ENCODE measurements around the gene CTU1.

CTU1 gene

GRCh38 chr19:51131780-51132680 is 23.8 kb upstream of the CTU1 start:
- DNase-seq, result peak in 1 of 2 experiments; percentile 47

GRCh38 chr19:51129716-51130115 is 21.5 kb upstream of the CTU1 start:
- no peak for DNase-seq

GRCh38 chr19:51128227-51128626 is 20.0 kb upstream of the CTU1 start:
- no peak for DNase-seq

GRCh38 chr19:51127755-51128154 is 19.5 kb upstream of the CTU1 start:
- no peak for DNase-seq

GRCh38 chr19:51127032-51127431 is 18.8 kb upstream of the CTU1 start:
- DNase-seq, result no peak

GRCh38 chr19:51125421-51126075 is 17.3 kb upstream of the CTU1 start:
- DNase-seq, result no peak

- DNase-seq, result no peak
These were observed 16.5 kb upstream of the CTU1 start, which contains the start of gene SIGLEC9 for GRCh38 chr19:51124729-51125128. Gene SIGLEC9, plus strand, starts transcription at chr19:51124906. Its CDS starts 69 bp downstream, at chr19:51124975.

- DNase-seq, result no peak
These were observed 16.0 kb upstream of the CTU1 start for GRCh38 chr19:51124216-51124615.

- DNase-seq, result no peak
These were observed 15.6 kb upstream of the CTU1 start for GRCh38 chr19:51123802-51124201.

- DNase-seq, result no peak
These were observed 15.2 kb upstream of the CTU1 start for GRCh38 chr19:51123381-51123800.

GRCh38 chr19:51122112-51122981 is 14.1 kb upstream of the CTU1 start:
- DNase-seq, result no peak

GRCh38 chr19:51121257-51121656 is 13.0 kb upstream of the CTU1 start:
- no peak for DNase-seq

- no peak for DNase-seq
These were observed 12.0 kb upstream of the CTU1 start for GRCh38 chr19:51120160-51120559.

GRCh38 chr19:51119611-51120010 is 11.4 kb upstream of the CTU1 start:
- no peak for DNase-seq

GRCh38 chr19:51119101-51119500 is 10.9 kb upstream of the CTU1 start:
- DNase-seq, result no peak

- DNase-seq, result no peak
These were observed 8.6 kb upstream of the CTU1 start for GRCh38 chr19:51116736-51117286.

GRCh38 chr19:51114087-51114729 is 6.0 kb upstream of the CTU1 start:
- no peak for DNase-seq

GRCh38 chr19:51111606-51112005 is 3.4 kb upstream of the CTU1 start:
- no peak for DNase-seq

GRCh38 chr19:51110666-51110971 is 2.4 kb upstream of the CTU1 start:
- no peak for DNase-seq

- DNase-seq, result no peak
These were observed 567 bp upstream of the CTU1 start for GRCh38 chr19:51108805-51109146.

GRCh38 chr19:51107406-51108065 is 673 bp downstream of the CTU1 start:
- no peak for DNase-seq

- DNase-seq, result no peak
These were observed 4.3 kb downstream of the CTU1 start for GRCh38 chr19:51103926-51104341.

Measured in cerebellar nuclear complex (tissue), 1 donor.